ENCODE data around the gene ROBO1.
"Not testable (repeated sequence)": the region's sequence is repeated elsewhere in the genome, so short reads cannot be mapped to it uniquely, and the experiment has no call there.

ROBO1 gene

GRCh38 chr3:79767905-79768267 is at the start of gene ROBO1:
TSS of gene ROBO1 (minus strand) at chr3:79767998.
- DNase-seq: no peak

- no peak for DNase-seq
Observed at GRCh38 chr3:79817224-79817623, 49.4 kb upstream of the ROBO1 start.

- no peak for DNase-seq
Observed at GRCh38 chr3:79815478-79815877, 47.7 kb upstream of the ROBO1 start.

- no peak for DNase-seq
Observed at GRCh38 chr3:79810581-79810980, 42.8 kb upstream of the ROBO1 start.

GRCh38 chr3:79810092-79810491 is 42.3 kb upstream of the ROBO1 start:
- DNase-seq: no peak

GRCh38 chr3:79809106-79809505 is 41.3 kb upstream of the ROBO1 start:
- no peak for DNase-seq

GRCh38 chr3:79808515-79808914 is 40.7 kb upstream of the ROBO1 start:
- no peak for DNase-seq

GRCh38 chr3:79790177-79790576 is 22.4 kb upstream of the ROBO1 start:
- not testable (repeated sequence) for DNase-seq

- DNase-seq: no peak
Observed at GRCh38 chr3:79773291-79773690, 5.5 kb upstream of the ROBO1 start.

GRCh38 chr3:79769229-79769628 is 1.4 kb upstream of the ROBO1 start:
- no peak for DNase-seq

- DNase-seq: no peak
Observed at GRCh38 chr3:79767194-79767904, 449 bp downstream of the ROBO1 start.

- no peak for DNase-seq
Observed at GRCh38 chr3:79766496-79767193, 1.2 kb downstream of the ROBO1 start.

- no peak for DNase-seq
Observed at GRCh38 chr3:79765911-79766310, 1.9 kb downstream of the ROBO1 start.

- DNase-seq: no peak
Observed at GRCh38 chr3:79761441-79761840, 6.4 kb downstream of the ROBO1 start.

- no peak for DNase-seq
Observed at GRCh38 chr3:79751703-79752102, 16.1 kb downstream of the ROBO1 start.

- DNase-seq: no peak
Observed at GRCh38 chr3:79737530-79737929, 30.3 kb downstream of the ROBO1 start.

GRCh38 chr3:79729096-79729495 is 38.7 kb downstream of the ROBO1 start:
- DNase-seq: no peak

GRCh38 chr3:79726786-79727185 is 41.0 kb downstream of the ROBO1 start:
- no peak for DNase-seq

GRCh38 chr3:79724206-79724605 is 43.6 kb downstream of the ROBO1 start:
- DNase-seq: no peak

- no peak for DNase-seq
Observed at GRCh38 chr3:79690072-79690471, 77.7 kb downstream of the ROBO1 start.

- DNase-seq: no peak
Observed at GRCh38 chr3:79685108-79685507, 82.7 kb downstream of the ROBO1 start.

GRCh38 chr3:79684041-79684440 is 83.8 kb downstream of the ROBO1 start:
- DNase-seq: no peak

GRCh38 chr3:79672731-79673130 is 95.1 kb downstream of the ROBO1 start:
- no peak for DNase-seq

GRCh38 chr3:79672075-79672474 is 95.7 kb downstream of the ROBO1 start:
- DNase-seq: no peak

- no peak for DNase-seq
Observed at GRCh38 chr3:79670178-79670577, 97.6 kb downstream of the ROBO1 start.

Data from activated gamma-delta T cell treated with Interleukin-2 at 50 U/mL for 16 hours (primary cell).